NCI-H1694 treated with DMSO at 0.1 percent for 48 hours (cell line): ENCODE results near the gene CDKN2A.

Source experiments
- DNase-seq: peaks from one replicate; lab custom pipeline; 2025; lab: John Stamatoyannopoulos, UW

CDKN2A gene

GRCh38 chr9:22005702-22006606 is 11.8 kb upstream of the CDKN2A start:
- DNase-seq: no peak

GRCh38 chr9:22005021-22005701 is 11.0 kb upstream of the CDKN2A start:
- no peak for DNase-seq

- DNase-seq: no peak
These were observed 7.8 kb upstream of the CDKN2A start for GRCh38 chr9:22002038-22002437.

GRCh38 chr9:21998026-21998425 is 3.8 kb upstream of the CDKN2A start:
- DNase-seq: no peak

- DNase-seq: no peak
These were observed 3.3 kb upstream of the CDKN2A start for GRCh38 chr9:21997480-21997879.

GRCh38 chr9:21996858-21997257 is 2.7 kb upstream of the CDKN2A start:
- no peak for DNase-seq

- DNase-seq: peak; percentile 38
These were observed 2.2 kb upstream of the CDKN2A start for GRCh38 chr9:21996438-21996837.

- no peak for DNase-seq
These were observed 1.6 kb upstream of the CDKN2A start for GRCh38 chr9:21995666-21996398.

GRCh38 chr9:21995006-21995665 is 944 bp upstream of the CDKN2A start:
- peak; percentile 53 for DNase-seq

GRCh38 chr9:21994556-21995005 is 389 bp upstream of the CDKN2A start, which contains the start of gene CDKN2B-AS1:
CDKN2B-AS1 (plus strand) TSS chr9:21994791.
- peak; percentile 86 for DNase-seq

GRCh38 chr9:21993007-21993406 is 1.2 kb downstream of the CDKN2A start:
- DNase-seq: no peak

- no peak for DNase-seq
These were observed 2.9 kb downstream of the CDKN2A start for GRCh38 chr9:21991072-21991959.

GRCh38 chr9:21989440-21990189 is 4.6 kb downstream of the CDKN2A start:
- no peak for DNase-seq

GRCh38 chr9:21988056-21988990 is 5.9 kb downstream of the CDKN2A start:
- DNase-seq: no peak

GRCh38 chr9:21985964-21986667 is 8.1 kb downstream of the CDKN2A start:
- no peak for DNase-seq

- DNase-seq: no peak
These were observed 10.1 kb downstream of the CDKN2A start for GRCh38 chr9:21984101-21984500.

GRCh38 chr9:21983561-21983935 is 10.6 kb downstream of the CDKN2A start:
- no peak for DNase-seq

GRCh38 chr9:21982861-21983560 is 11.2 kb downstream of the CDKN2A start:
- no peak for DNase-seq
